Subcutaneous abdominal adipose tissue (tissue), 5 donors: Measurements from ENCODE around the gene LECT2.

ENCODE experiments used
- H3K27ac ChIP-seq: one replicate; pipeline ENCODE4 v1.7.0; 2013; ENCODE audit warnings: low read depth, mild to moderate bottlenecking, inconsistent platforms, low read length, moderate library complexity
- H3K27me3 ChIP-seq, 5 donors: one replicate each; pipeline ENCODE4 v1.7.0; 2013; ENCODE audit warnings: low read length in 5 of 5, inconsistent platforms in 1 of 5; ENCODE audit not compliant: control insufficient read depth in 5 of 5, insufficient read depth in 4 of 5
- H3K36me3 ChIP-seq, 5 donors: one replicate each; pipeline ENCODE4 v1.7.0; 2013; ENCODE audit warnings: low read length in 5 of 5; ENCODE audit not compliant: control insufficient read depth in 5 of 5, insufficient read depth in 5 of 5
- H3K4me1 ChIP-seq, 5 donors: one replicate each; pipeline ENCODE4 v1.7.0; 2013; ENCODE audit warnings: low read length in 5 of 5, mild to moderate bottlenecking in 3 of 5, moderate library complexity in 1 of 5; ENCODE audit not compliant: control insufficient read depth in 5 of 5, insufficient read depth in 5 of 5
- H3K4me3 ChIP-seq, 5 donors: one replicate each; pipeline ENCODE4 v1.7.0; 2013; ENCODE audit warnings: low read length in 5 of 5, low read depth in 1 of 5
- H3K9ac ChIP-seq, 5 donors: one replicate each; pipeline ENCODE4 v1.7.0; 2013; ENCODE audit warnings: low read length in 5 of 5, mild to moderate bottlenecking in 4 of 5, moderate library complexity in 3 of 5
- H3K9me3 ChIP-seq, 5 donors: one replicate each; pipeline ENCODE4 v1.7.0; 2013; ENCODE audit warnings: low read length in 5 of 5; ENCODE audit not compliant: control insufficient read depth in 5 of 5
- donor health status: healthy.
- donor health status: healthy.
- donor health status: healthy.
- donor health status: healthy.
- donor health status: healthy.

The LECT2 gene

GRCh38 chr5:135993880-135994636 is 39.3 kb upstream of the LECT2 start:
- Histone ChIP-seq H3K4me3 (no peak overlapping the region), H3K4me1 (peaks cover 0 to 40% (median 18%) of the 10 kb centered on the region in 5 donors), H3K27me3 (peaks cover 0 to 17% (median 0%) of the 10 kb centered on the region in 5 donors), H3K36me3 (no peaks in the 10 kb centered on the region), H3K27ac (no peak overlapping the region), H3K9me3 (no peaks in the 10 kb centered on the region), H3K9ac (peak overlapping the region in 1 of 5 donors; percentile 8)

GRCh38 chr5:135993335-135993879 is 38.6 kb upstream of the LECT2 start:
- Histone ChIP-seq H3K9me3 (no peaks in the 10 kb centered on the region), H3K36me3 (no peaks in the 10 kb centered on the region), H3K4me3 (no peak overlapping the region), H3K9ac (no peak overlapping the region), H3K27me3 (peaks cover 0 to 17% (median 0%) of the 10 kb centered on the region in 5 donors), H3K4me1 (peaks cover 0 to 40% (median 15%) of the 10 kb centered on the region in 5 donors), H3K27ac (no peak overlapping the region)

- Histone ChIP-seq H3K4me3 (no peak overlapping the region), H3K27me3 (peaks cover 0 to 13% (median 0%) of the 10 kb centered on the region in 5 donors), H3K27ac (no peak overlapping the region), H3K4me1 (peaks cover 0 to 43% (median 15%) of the 10 kb centered on the region in 5 donors), H3K9me3 (no peaks in the 10 kb centered on the region), H3K36me3 (no peaks in the 10 kb centered on the region), H3K9ac (no peak overlapping the region)
These were observed 36.6 kb upstream of the LECT2 start for GRCh38 chr5:135991429-135991828.

- no peaks in the 10 kb centered on the region for H3K9me3 ChIP-seq
- H3K4me1 ChIP-seq, result peaks cover 0 to 43% (median 18%) of the 10 kb centered on the region in 5 donors
- peaks cover 0 to 10% (median 0%) of the 10 kb centered on the region in 5 donors for H3K27me3 ChIP-seq
- no peak overlapping the region for H3K9ac ChIP-seq
- peak overlapping the region; percentile 11 for H3K27ac ChIP-seq
- H3K36me3 ChIP-seq, result no peaks in the 10 kb centered on the region
- H3K4me3 ChIP-seq, result peak overlapping the region in 1 of 5 donors; percentile 36
These were observed 35.9 kb upstream of the LECT2 start for GRCh38 chr5:135990528-135991255.

- Histone ChIP-seq H3K27me3 (peaks cover 0 to 10% (median 0%) of the 10 kb centered on the region in 5 donors), H3K36me3 (no peaks in the 10 kb centered on the region), H3K9ac (no peak overlapping the region), H3K9me3 (no peaks in the 10 kb centered on the region), H3K4me3 (no peak overlapping the region), H3K4me1 (peaks cover 0 to 41% (median 16%) of the 10 kb centered on the region in 5 donors), H3K27ac (no peak overlapping the region)
These were observed 34.9 kb upstream of the LECT2 start for GRCh38 chr5:135989686-135990085.

GRCh38 chr5:135988546-135988945 is 33.8 kb upstream of the LECT2 start:
- H3K4me1 ChIP-seq, result peaks cover 0 to 29% (median 9%) of the 10 kb centered on the region in 5 donors
- no peak overlapping the region for H3K27ac ChIP-seq
- H3K36me3 ChIP-seq, result no peaks in the 10 kb centered on the region
- H3K9ac ChIP-seq, result no peak overlapping the region
- peaks cover 0 to 10% (median 0%) of the 10 kb centered on the region in 5 donors for H3K27me3 ChIP-seq
- H3K4me3 ChIP-seq, result no peak overlapping the region
- H3K9me3 ChIP-seq, result no peaks in the 10 kb centered on the region

GRCh38 chr5:135986891-135987401 is 32.2 kb upstream of the LECT2 start:
- H3K36me3 ChIP-seq, result no peaks in the 10 kb centered on the region
- H3K4me1 ChIP-seq, result peaks cover 0 to 19% (median 7%) of the 10 kb centered on the region in 5 donors
- no peaks in the 10 kb centered on the region for H3K9me3 ChIP-seq
- no peak overlapping the region for H3K4me3 ChIP-seq
- no peak overlapping the region for H3K27ac ChIP-seq
- peaks cover 0 to 10% (median 0%) of the 10 kb centered on the region in 5 donors for H3K27me3 ChIP-seq
- H3K9ac ChIP-seq, result no peak overlapping the region

GRCh38 chr5:135986401-135986800 is 31.6 kb upstream of the LECT2 start:
- Histone ChIP-seq H3K27ac (peak overlapping the region; percentile 9), H3K9me3 (no peaks in the 10 kb centered on the region), H3K36me3 (no peaks in the 10 kb centered on the region)

GRCh38 chr5:135985951-135986350 is 31.2 kb upstream of the LECT2 start:
- Histone ChIP-seq H3K27ac (peak overlapping the region; percentile 9), H3K4me3 (no peak overlapping the region), H3K27me3 (peaks cover 0 to 2% (median 0%) of the 10 kb centered on the region in 5 donors), H3K9ac (no peak overlapping the region), H3K4me1 (peaks cover 0 to 15% (median 5%) of the 10 kb centered on the region in 5 donors), H3K9me3 (no peaks in the 10 kb centered on the region), H3K36me3 (no peaks in the 10 kb centered on the region)

More at GRCh38 chr5:135986401-135986800, 31.6 kb upstream of the LECT2 start:
- no peak overlapping the region for H3K9ac ChIP-seq
- peaks cover 0 to 19% (median 7%) of the 10 kb centered on the region in 5 donors for H3K4me1 ChIP-seq
- no peak overlapping the region for H3K4me3 ChIP-seq
- peaks cover 0 to 7% (median 0%) of the 10 kb centered on the region in 5 donors for H3K27me3 ChIP-seq
